NCI-H526 treated with DMSO at 0.1 percent for 48 hours (cell line): ENCODE measurements around the gene DEUP1.

ENCODE experiments used
- DNase-seq: peaks from one replicate; lab custom pipeline; 2025; lab: John Stamatoyannopoulos, UW

The DEUP1 gene

DNA sequence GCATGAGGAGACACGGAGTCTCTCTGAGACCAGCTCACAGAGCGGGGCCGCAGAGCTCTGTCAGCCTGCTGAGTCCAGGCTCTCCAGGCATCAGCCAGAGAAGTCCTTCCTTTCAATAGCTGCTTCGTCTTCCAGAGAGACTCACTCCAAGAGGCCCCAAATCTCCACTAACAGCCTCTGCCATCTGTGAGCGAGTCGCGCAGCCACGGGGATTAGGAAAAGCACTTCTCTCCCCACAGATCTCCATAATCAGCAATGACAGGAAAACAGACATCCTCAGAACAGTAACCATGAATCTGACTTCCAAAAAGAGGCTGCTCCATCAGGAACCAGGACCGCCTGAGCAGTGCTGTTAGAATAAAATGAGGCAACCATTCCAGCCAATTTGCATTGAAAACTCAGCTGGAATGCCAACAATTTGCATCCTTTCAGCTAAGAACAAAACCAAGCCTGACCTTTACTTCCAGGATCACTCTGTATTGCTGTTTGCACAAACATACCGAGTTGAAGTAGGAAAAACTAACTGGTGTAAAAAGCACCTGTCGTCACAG, 147.2 kb downstream of the DEUP1 start:
- DNase-seq = peak; percentile 99

DNA sequence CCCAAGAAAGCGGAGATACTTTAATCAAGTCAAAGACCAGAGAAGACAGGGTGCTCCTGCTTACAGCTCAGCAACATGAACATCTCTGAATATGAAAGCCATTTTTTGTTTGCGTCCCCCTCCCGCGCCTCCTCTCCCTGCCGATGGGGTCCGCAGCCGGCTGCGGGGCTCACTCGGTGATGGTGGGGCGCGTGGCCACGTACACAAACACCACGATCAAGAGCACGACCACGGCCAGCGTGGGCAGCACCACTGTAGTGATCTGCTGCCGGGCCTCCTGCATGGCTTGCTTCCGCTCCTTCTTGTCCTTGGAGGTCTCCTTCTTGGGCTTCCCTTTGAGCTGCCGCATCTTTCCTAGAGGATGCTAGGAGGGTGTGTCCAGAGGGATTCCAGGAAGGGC, 148.3 kb downstream of the DEUP1 start:
- DNase-seq = no peak

DNA sequence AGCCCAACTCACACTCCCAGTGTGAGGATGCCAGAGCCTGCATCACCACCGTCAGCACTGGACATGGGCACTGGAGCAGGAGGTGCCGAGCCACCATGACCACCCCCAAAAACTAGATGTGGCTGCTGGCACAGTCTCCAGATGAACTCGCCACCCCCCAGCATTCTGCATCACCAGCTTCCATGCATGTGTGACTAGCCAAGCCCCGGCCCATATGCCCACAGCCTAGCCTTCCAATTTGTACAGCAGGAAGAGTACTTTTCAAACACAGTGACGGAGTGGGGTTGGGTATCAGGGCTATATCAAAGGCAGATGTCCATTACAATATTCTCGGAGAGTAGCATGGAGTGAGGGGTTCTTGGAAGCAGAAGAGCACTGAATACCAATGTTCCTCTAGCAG, 149.7 kb downstream of the DEUP1 start:
- no peak for DNase-seq

DNA sequence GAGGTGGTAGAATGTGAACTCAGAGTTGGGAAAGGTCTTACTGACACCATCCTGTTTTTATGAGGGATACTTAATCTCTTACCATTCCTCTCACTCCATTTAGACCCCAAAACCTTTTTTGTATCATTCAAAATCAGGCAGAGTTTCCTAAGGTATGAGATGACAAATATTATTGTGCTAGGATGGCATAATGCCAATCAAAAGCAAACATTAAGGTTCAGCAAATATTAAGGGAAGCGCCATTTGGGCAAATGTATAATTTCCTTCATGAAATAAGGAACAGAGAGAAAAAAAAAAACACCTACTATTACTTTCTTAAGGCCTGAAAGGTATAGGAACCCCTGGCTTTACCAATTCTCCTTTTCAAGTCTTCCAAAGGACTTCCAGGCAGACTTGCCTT, 150.2 kb downstream of the DEUP1 start:
- no peak for DNase-seq

DNA sequence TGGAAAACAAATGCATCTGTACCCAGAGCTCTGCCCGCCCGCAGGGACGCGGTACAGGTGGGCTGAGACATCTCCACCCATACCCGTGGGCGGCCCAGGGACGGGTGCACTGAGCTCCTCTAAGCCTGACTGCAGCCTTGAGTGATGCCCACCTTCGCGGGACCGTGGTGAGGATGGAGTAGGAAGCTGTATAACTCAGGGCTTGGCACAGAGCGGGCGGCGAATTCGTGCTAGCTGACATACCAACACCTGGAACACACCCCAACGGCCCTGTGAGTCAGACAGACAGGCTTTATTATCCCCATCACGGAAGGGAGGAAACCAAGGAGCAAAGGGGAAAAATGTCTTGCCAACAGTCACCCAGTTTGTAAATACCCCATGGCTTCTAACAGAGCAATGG, 150.7 kb downstream of the DEUP1 start:
- no peak for DNase-seq

DNA sequence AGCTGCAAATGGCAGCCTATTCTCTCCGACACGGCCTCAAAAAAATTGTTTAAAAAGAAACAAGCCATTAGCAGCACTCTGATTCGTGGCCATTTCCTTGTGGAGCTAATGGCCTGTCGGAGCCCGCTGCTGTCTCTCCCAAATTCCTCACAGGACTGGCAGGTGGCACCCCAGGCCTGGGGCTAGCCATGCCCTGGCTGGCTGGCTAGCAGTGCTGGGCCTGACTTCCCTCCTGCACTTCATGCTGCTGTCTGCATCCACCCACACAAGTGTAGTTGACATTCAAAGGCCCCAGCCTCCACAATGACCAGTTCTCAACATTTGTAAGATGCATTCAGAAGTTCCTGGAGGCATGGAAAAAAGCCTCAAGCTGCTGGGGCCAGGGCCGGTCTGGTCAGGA, 151.2 kb downstream of the DEUP1 start:
- DNase-seq = no peak

DNA sequence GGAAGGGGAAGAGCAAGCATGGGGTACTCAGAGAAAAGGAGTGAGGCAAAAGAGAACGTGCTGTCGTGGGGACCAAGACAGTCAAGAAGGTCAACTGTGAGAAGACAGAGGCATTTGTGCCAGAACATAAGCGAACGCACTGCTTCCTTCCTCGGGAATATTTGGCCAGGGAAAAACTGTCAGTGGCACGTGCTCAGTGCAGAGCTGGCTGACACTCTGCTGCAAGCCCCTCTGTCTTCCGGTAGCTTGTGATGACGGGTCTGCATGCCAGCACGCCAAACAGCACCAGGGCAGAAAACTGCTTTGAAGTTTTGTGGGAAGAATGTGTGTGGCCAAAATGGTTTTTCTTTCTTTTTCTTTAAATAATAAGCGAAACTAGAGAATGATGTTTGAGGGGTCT, 152.0 kb downstream of the DEUP1 start:
- DNase-seq = no peak

DNA sequence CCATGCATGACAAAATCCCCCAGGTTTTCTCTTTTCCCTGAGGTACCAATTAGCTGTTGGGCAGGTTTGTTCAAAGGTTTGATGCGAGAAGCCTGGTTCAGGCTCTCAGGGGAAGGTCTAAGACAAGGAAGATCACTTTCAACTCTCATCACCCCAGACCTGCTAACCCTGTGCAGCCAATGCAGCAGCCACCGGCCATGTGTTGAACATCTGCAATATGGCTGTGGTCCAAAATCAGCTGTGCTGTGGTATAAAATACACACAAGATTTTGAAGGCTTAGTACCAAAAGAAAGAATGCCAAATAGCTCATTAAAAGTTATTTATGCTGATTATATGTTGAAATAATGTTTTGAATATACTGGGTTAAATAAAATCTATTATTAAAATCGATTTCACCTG, 154.2 kb downstream of the DEUP1 start:
- DNase-seq = no peak

DNA sequence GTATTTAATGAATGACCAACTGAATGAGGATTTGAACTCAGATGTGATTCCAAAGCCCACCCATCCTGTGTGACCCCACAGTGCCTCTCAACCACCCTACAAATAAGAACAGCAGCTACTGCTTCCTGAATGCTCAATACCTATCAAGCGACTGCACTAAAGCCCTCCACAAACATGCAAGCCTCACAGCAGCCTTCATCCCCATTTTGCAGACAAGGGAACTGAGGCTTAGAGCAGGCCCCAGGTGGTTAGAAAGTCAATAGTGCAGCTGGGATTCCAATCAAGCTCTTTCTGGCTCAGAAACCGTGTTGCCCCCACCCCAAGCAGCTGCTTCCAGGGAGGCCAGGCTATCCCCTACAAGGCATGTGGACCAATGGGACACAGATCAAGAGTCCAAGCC, 155.4 kb downstream of the DEUP1 start:
- no peak for DNase-seq

DNA sequence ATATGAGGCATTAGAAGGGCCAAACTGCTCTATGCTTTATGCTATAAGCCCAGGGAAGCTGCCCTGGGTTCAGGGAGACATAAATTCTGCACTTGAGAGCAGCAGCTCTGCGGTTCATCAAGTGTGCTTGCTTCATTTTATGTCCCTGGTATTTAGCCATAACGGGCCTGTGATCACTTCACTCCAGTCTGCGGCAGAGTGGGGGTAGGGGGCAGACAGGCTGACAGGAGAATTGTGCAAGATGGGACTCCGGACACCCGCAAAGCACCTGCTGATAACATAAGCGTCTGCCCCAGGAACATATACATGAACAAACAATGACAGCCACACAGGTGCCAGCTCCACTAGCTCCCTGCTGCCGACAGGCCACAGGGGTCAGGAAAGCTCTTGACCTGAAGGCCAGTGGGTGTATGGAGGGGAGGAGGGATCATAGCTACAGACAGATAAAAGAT, 156.5 kb downstream of the DEUP1 start:
- DNase-seq = peak; percentile 87
